RWPE2 (cell line): ENCODE measurements around the gene DLGAP4.

ENCODE experiments used
- ATAC-seq: fragments of 200-7000 bp; cut with Tn5 transposase; 3 replicates; pipeline ENCODE4 v1.9.1; 2021; ENCODE audit warnings: low read depth
- DNase-seq: peaks from one replicate; pipeline ENCODE4 v3.0.0-alpha.2; 2020; ENCODE audit warnings: low spot score
- H3K27ac ChIP-seq: fragments of 450-650 bp; 2 replicates; pipeline ENCODE4 v1.5.1; 2017; ENCODE audit warnings: mild to moderate bottlenecking; ENCODE audit not compliant: poor library complexity, severe bottlenecking
- H3K27me3 ChIP-seq: fragments of 250-450 bp; sonication (Bioruptor Pico); 2 replicates; pipeline ENCODE4 v1.5.1; 2021; ENCODE audit warnings: mild to moderate bottlenecking, moderate library complexity; ENCODE audit not compliant: insufficient read depth, poor library complexity, severe bottlenecking
- H3K36me3 ChIP-seq: fragments of 250-450 bp; sonication (Bioruptor Pico); 2 replicates; pipeline ENCODE4 v1.5.1; 2020; ENCODE audit warnings: low read depth, mild to moderate bottlenecking, moderate library complexity
- H3K4me1 ChIP-seq: fragments of 250-450 bp; sonication (Bioruptor Pico); 2 replicates; pipeline ENCODE4 v1.5.1; 2021; ENCODE audit warnings: mild to moderate bottlenecking, moderate library complexity; ENCODE audit not compliant: insufficient read depth, poor library complexity, severe bottlenecking
- H3K4me3 ChIP-seq: fragments of 250-450 bp; sonication (Bioruptor Pico); 2 replicates; pipeline ENCODE4 v1.5.1; 2021; ENCODE audit warnings: mild to moderate bottlenecking, moderate library complexity; ENCODE audit not compliant: severe bottlenecking
- H3K9me3 ChIP-seq: fragments of 250-450 bp; sonication (Bioruptor Pico); 2 replicates; pipeline ENCODE4 v1.5.1; 2021; ENCODE audit warnings: mild to moderate bottlenecking, moderate library complexity; ENCODE audit not compliant: severe bottlenecking
- CTCF ChIP-seq: fragments of 450-650 bp; IDR thresholded peaks from one replicate; pipeline ENCODE4 v1.5.1; 2017; ENCODE audit warnings: mild to moderate bottlenecking, moderate library complexity; ENCODE audit not compliant: poor library complexity, severe bottlenecking

The DLGAP4 gene

GRCh38 chr20:36352843-36353553 lies 46.9 kb downstream of the DLGAP4 start:
- Histone ChIP-seq H3K4me3 (no peak overlapping the region), H3K9me3 (no peaks in the 10 kb centered on the region), H3K36me3 (no peaks in the 10 kb centered on the region), H3K27me3 (no peaks in the 10 kb centered on the region), H3K4me1 (peaks cover 10% of the 10 kb centered on the region), H3K27ac (no peak overlapping the region)
- no peak for TF ChIP-seq CTCF
- no peak for DNase-seq
- ATAC-seq, result peak; percentile 22

- Histone ChIP-seq H3K4me3 (no peak overlapping the region), H3K27ac (no peak overlapping the region), H3K27me3 (no peaks in the 10 kb centered on the region), H3K36me3 (no peaks in the 10 kb centered on the region), H3K9me3 (no peaks in the 10 kb centered on the region), H3K4me1 (peaks cover 10% of the 10 kb centered on the region)
- no peak for DNase-seq
- TF ChIP-seq CTCF, result no peak
- ATAC-seq, result no peak
These were observed 47.6 kb downstream of the DLGAP4 start for GRCh38 chr20:36353740-36354139.

- peaks cover 7% of the 10 kb centered on the region for H3K4me1 ChIP-seq
- no peak overlapping the region for H3K27ac ChIP-seq
- no peaks in the 10 kb centered on the region for H3K27me3 ChIP-seq
- no peaks in the 10 kb centered on the region for H3K9me3 ChIP-seq
- H3K36me3 ChIP-seq, result no peaks in the 10 kb centered on the region
- no peak for ATAC-seq
- DNase-seq, result no peak
- TF ChIP-seq CTCF, result no peak
- H3K4me3 ChIP-seq, result no peak overlapping the region
These were observed 49.5 kb downstream of the DLGAP4 start for GRCh38 chr20:36355469-36356171.

GRCh38 chr20:36359668-36360406 lies 53.7 kb downstream of the DLGAP4 start:
- no peak for TF ChIP-seq CTCF
- no peak overlapping the region for H3K27ac ChIP-seq
- H3K27me3 ChIP-seq, result no peaks in the 10 kb centered on the region
- H3K36me3 ChIP-seq, result no peaks in the 10 kb centered on the region
- no peaks in the 10 kb centered on the region for H3K9me3 ChIP-seq
- H3K4me1 ChIP-seq, result no peaks in the 10 kb centered on the region
- no peak overlapping the region for H3K4me3 ChIP-seq
- DNase-seq, result no peak
- no peak for ATAC-seq
